ENCODE results near the gene LGR6.
"Not testable (repeated sequence)": the region's sequence is repeated elsewhere in the genome, so short reads cannot be mapped to it uniquely, and the experiment has no call there.

LGR6 gene

DNA sequence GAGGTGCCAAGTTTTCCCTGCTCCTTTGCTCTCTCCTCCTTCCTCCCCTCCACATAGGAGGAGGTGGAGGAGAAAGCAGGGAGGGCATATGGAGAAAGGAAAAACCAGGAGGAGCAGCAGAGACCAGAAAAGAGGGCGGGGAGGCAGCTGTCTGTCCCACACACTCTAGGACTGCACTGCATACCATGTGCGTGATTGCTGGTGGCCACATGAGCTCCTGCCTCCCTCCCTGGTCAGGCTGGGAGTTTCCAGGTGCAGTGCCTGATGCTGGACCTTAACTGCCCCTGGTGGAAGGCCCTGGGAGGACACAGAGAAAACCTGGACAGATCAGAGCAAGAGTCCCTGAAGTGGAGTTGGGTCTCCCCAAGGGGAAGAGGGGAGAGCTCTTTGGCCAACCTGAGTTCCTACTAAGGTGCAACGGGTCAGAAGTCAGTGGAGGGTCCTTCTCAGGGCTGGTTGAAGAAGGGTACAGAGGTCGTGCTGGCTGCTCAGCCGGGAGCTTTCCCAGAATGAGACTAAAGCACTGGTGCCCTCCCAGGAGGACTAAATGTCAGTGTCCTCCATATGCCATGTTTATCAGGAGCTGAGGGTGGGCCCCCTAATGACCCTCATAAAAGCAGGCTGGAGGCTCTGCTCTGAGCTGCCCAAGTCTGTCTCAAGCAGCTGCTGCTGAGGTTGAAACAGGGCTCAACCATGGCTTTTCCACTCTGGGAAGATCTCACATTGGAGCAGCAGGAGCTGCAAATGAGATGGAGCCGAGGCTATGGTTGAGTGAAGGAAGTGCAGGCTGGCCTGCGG is 3.5 kb upstream of the LGR6 start:
- Histone ChIP-seq H3K4me3 (ENCODE audit: low read depth, low read length) (no peak overlapping the region), H3K9ac (ENCODE audit: low read depth, low read length) (no peak overlapping the region), H3K9me3 (ENCODE audit: control insufficient read depth, insufficient read depth, low read length) (no peaks in the 10 kb centered on the region), H3K27ac (ENCODE audit: low read depth, low read length) (peak overlapping the region; percentile 22), H3K4me1 (ENCODE audit: control insufficient read depth, insufficient read depth, low read length) (no peaks in the 10 kb centered on the region; the same call in 1 of the 2 replicates), H3K36me3 (ENCODE audit: control insufficient read depth, insufficient read depth, low read length) (no peaks in the 10 kb centered on the region), H3K27me3 (ENCODE audit: control insufficient read depth, insufficient read depth, low read length) (peaks cover 22% of the 10 kb centered on the region)

DNA sequence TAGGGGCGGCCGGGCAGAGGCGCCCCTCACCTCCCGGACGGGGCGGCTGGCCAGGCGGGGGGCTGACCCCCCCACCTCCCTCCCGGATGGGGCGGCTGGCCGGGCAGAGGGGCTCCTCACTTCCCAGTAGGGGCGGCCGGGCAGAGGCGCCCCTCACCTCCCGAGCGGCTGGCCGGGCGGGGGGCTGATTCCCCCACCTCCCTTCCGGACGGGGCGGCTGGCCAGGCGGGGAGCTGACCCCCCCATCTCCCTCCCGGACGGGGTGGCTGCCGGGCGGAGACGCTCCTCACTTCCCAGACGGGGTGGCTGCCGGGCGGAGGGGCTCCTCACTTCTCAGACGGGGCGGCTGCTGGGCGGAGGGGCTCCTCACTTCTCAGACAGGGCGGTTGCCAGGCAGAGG is 2.2 kb upstream of the LGR6 start:
- not testable (repeated sequence) for H3K4me3 ChIP-seq (ENCODE audit: low read depth, low read length); H3K9me3 ChIP-seq (ENCODE audit: control insufficient read depth, insufficient read depth, low read length); H3K9ac ChIP-seq (ENCODE audit: low read depth, low read length); H3K27ac ChIP-seq (ENCODE audit: low read depth, low read length); H3K36me3 ChIP-seq (ENCODE audit: control insufficient read depth, insufficient read depth, low read length); H3K4me1 ChIP-seq (ENCODE audit: control insufficient read depth, insufficient read depth, low read length)
- H3K27me3 ChIP-seq (ENCODE audit: control insufficient read depth, insufficient read depth, low read length) = peaks cover 25% of the 10 kb centered on the region

DNA sequence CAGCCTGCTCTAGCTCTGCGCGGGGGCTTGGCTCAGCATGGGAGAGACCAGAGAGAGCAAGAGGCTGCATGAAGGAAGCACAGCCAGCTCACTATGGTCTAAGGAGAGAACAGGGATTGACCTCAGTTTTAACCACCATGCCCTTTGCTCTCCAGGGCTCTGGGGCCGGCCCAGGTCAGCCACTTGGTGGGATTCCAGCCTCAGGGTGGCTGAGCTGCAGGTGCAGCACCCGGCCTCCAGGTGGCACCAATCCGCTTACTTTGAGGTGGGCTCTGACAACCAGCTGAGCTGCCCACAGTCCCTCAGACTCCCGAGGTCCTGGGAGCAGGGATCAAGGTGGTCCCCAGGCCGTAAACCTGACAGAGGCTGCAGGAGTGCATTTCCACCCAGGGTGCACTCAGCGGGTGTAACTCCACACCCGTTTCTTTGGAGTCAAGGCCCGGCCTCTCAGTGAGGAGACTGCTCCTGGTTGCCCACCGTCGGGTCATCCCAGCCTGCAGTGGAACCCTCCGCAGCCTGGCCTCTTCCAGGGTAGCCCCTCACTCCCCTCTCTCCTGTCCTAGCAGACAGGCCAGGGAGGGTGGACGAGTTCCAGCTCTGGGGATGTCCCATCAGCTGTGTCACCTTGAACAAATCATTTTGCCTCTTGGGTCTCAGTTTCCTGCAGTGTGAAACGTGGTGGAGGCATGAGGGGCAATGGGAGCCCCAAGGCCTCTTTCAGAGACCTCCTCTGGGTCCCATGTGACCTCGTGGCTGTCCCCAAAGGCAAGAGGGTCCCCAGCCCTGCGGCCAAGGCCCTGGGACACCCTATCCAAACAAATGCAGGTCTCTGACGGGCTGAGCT is 607 bp upstream of the LGR6 start:
- Histone ChIP-seq H3K9ac (ENCODE audit: low read depth, low read length) (no peak overlapping the region), H3K36me3 (ENCODE audit: control insufficient read depth, insufficient read depth, low read length) (no peaks in the 10 kb centered on the region), H3K4me3 (ENCODE audit: low read depth, low read length) (peak overlapping the region; percentile 55), H3K4me1 (ENCODE audit: control insufficient read depth, insufficient read depth, low read length) (no peaks in the 10 kb centered on the region; the same call in 1 of the 2 replicates), H3K27ac (ENCODE audit: low read depth, low read length) (no peak overlapping the region), H3K9me3 (ENCODE audit: control insufficient read depth, insufficient read depth, low read length) (no peaks in the 10 kb centered on the region), H3K27me3 (ENCODE audit: control insufficient read depth, insufficient read depth, low read length) (peaks cover 25% of the 10 kb centered on the region)

DNA sequence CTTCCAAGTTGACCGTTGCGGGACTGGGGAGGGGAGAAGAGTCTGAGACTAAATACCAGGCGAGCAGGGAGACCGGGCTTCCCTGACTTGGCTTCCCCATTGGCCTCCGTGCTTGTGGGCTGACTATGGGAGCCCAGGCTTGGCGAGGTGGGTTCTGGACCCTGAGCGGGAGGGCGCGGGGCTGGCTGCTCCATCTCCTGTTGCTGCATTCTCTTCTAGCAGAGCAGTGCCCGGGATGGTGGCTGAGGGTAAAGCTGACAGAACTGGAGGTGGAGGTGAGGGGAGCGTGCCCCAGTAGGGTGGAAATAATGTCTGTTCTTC is 689 bp downstream of the LGR6 start:
- H3K9me3 ChIP-seq (ENCODE audit: control insufficient read depth, insufficient read depth, low read length) = no peaks in the 10 kb centered on the region
- no peak overlapping the region for H3K27ac ChIP-seq (ENCODE audit: low read depth, low read length)
- H3K4me3 ChIP-seq (ENCODE audit: low read depth, low read length) = peak overlapping the region; percentile 55; the same call in 1 of the 2 replicates
- peaks cover 25% of the 10 kb centered on the region for H3K27me3 ChIP-seq (ENCODE audit: control insufficient read depth, insufficient read depth, low read length)
- no peaks in the 10 kb centered on the region for H3K36me3 ChIP-seq (ENCODE audit: control insufficient read depth, insufficient read depth, low read length)
- H3K9ac ChIP-seq (ENCODE audit: low read depth, low read length) = no peak overlapping the region
- H3K4me1 ChIP-seq (ENCODE audit: control insufficient read depth, insufficient read depth, low read length) = no peaks in the 10 kb centered on the region; the same call in 1 of the 2 replicates

DNA sequence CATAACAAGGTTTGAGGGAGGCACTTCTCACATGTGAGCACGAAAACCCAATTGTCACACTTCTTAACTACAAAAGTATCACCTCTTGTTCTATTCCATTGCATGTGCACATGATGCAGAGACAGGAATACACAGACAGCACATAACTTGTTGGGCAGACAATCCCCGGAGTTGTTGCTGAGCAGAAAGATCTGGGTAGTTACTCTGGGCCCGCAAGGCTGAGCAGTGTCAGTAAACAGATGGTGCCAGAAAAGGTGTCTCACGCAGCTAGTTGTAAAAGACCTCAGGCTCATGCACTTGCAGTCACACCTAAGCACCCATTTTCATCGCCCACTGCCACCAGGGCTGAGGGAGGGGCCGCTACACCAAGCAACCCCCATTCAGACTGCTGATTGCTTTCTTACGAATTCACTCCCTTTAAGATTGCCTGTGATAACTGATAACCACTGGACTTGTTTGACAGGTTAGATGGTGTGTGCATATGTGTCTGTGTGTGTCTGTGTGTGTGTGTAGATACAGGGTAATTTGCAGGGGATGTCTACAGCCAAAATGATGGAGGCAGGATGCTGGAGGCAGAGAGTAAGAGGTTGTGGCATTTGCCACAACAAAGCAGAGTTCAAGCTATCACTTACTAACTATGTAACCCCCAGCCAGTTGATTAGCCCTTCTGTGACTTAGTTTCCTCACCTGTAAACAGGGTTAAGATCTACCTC is 4.2 kb downstream of the LGR6 start:
- H3K4me1 ChIP-seq (ENCODE audit: control insufficient read depth, insufficient read depth, low read length) = peaks cover 3% of the 10 kb centered on the region; the same call in 1 of the 2 replicates
- no peak overlapping the region for H3K9ac ChIP-seq (ENCODE audit: low read depth, low read length)
- no peak overlapping the region for H3K4me3 ChIP-seq (ENCODE audit: low read depth, low read length)
- H3K27ac ChIP-seq (ENCODE audit: low read depth, low read length) = no peak overlapping the region
- H3K36me3 ChIP-seq (ENCODE audit: control insufficient read depth, insufficient read depth, low read length) = no peaks in the 10 kb centered on the region
- H3K9me3 ChIP-seq (ENCODE audit: control insufficient read depth, insufficient read depth, low read length) = no peaks in the 10 kb centered on the region
- H3K27me3 ChIP-seq (ENCODE audit: control insufficient read depth, insufficient read depth, low read length) = peaks cover 25% of the 10 kb centered on the region

DNA sequence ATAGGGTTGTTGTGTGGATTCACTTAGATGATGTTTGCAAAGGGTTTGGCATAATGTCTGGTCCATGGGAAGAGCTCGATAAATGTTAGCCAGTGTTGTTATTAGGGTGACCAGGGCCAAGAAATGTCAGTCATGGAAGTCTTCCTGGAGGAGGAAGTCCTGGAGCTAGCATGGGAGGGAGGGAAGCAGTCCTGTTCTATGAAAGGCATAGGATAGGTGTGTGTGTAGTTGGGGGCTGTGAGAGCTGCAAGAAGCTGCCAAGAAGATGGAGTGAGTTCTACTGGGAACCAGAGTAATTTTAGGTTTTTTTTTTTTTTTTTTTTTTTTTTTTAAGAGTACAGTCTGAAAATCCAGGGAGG is 4.7 kb downstream of the LGR6 start:
- no peak overlapping the region for H3K4me3 ChIP-seq (ENCODE audit: low read depth, low read length)
- H3K4me1 ChIP-seq (ENCODE audit: control insufficient read depth, insufficient read depth, low read length) = 0 out of 2 replicates have a peak, but pooled peaks cover 3% of the 10 kb centered on the region
- H3K36me3 ChIP-seq (ENCODE audit: control insufficient read depth, insufficient read depth, low read length) = no peaks in the 10 kb centered on the region
- H3K27me3 ChIP-seq (ENCODE audit: control insufficient read depth, insufficient read depth, low read length) = peaks cover 20% of the 10 kb centered on the region
- H3K27ac ChIP-seq (ENCODE audit: low read depth, low read length) = no peak overlapping the region
- H3K9ac ChIP-seq (ENCODE audit: low read depth, low read length) = no peak overlapping the region
- H3K9me3 ChIP-seq (ENCODE audit: control insufficient read depth, insufficient read depth, low read length) = no peaks in the 10 kb centered on the region

DNA sequence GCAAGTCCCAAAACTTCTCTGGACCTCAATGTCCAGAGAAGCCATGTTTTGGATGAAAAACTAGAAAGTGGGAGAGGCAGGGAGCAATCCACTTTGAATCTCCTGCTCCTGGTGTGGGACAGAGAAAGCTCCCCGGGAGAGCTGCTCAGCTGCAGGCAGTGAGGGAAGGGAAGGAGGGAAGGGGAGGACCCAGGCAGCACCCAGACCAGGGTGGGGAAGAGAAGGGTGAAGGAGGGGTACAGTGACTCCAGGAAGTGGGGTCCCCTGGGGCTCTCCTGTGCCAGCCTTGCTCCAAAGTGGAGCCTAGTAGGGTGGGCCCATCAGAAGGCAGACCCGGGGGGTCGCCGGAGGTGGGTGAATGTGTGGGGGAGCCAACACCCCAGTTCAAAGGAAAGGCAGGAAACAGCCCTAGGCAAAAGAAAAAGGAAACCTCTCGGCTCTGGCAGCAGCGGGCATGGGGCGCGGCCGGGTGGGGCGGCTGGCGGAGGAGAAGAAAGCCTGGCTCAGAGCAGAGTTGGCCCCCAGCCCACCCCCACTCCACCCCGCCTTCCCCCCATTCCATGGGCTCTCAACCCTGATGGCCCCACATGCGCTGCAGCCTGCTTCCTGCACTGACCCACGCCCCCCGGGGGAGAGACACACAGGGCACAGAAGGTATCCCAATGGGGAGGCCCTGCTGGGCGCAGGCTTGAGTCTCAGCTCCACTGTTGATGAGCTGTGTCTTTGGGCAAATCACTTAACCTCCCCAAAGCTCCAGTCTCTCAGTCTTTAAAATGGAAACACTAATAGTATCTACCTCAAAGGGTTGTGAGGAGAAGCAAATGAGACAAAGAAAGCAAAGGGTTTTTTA is 5.7 kb downstream of the LGR6 start:
- Histone ChIP-seq H3K9ac (ENCODE audit: low read depth, low read length) (no peak overlapping the region), H3K4me3 (ENCODE audit: low read depth, low read length) (no peak overlapping the region), H3K27me3 (ENCODE audit: control insufficient read depth, insufficient read depth, low read length) (peaks cover 11% of the 10 kb centered on the region), H3K4me1 (ENCODE audit: control insufficient read depth, insufficient read depth, low read length) (0 out of 2 replicates have a peak, but pooled peaks cover 3% of the 10 kb centered on the region), H3K36me3 (ENCODE audit: control insufficient read depth, insufficient read depth, low read length) (no peaks in the 10 kb centered on the region), H3K9me3 (ENCODE audit: control insufficient read depth, insufficient read depth, low read length) (no peaks in the 10 kb centered on the region), H3K27ac (ENCODE audit: low read depth, low read length) (no peak overlapping the region)

DNA sequence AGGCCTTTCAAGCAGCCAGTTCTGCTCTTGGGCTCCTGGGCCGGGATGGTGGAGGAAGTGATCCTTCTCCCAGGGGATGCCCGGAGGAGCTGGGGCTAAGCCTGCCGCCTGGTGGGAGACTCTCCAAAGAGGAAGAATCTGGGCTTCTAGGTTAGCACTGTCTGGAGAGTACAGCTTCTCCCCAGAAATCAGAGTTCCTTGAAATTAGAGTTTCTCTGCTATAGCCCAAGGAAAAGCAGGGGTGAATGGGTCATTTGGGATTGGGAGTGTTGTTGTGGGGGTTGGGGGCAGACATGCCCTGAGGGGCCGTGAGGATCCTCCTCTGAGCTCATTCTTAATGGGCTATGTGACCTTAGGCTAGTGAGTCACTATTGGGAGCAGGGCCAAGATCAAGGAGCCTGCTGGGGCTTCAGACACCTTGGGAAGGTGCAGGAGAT is 6.5 kb downstream of the LGR6 start:
- Histone ChIP-seq H3K4me3 (ENCODE audit: low read depth, low read length) (no peak overlapping the region), H3K9ac (ENCODE audit: low read depth, low read length) (no peak overlapping the region), H3K36me3 (ENCODE audit: control insufficient read depth, insufficient read depth, low read length) (no peaks in the 10 kb centered on the region), H3K4me1 (ENCODE audit: control insufficient read depth, insufficient read depth, low read length) (0 out of 2 replicates have a peak, but pooled peaks cover 3% of the 10 kb centered on the region), H3K27ac (ENCODE audit: low read depth, low read length) (no peak overlapping the region), H3K27me3 (ENCODE audit: control insufficient read depth, insufficient read depth, low read length) (peaks cover 3% of the 10 kb centered on the region), H3K9me3 (ENCODE audit: control insufficient read depth, insufficient read depth, low read length) (no peaks in the 10 kb centered on the region)

DNA sequence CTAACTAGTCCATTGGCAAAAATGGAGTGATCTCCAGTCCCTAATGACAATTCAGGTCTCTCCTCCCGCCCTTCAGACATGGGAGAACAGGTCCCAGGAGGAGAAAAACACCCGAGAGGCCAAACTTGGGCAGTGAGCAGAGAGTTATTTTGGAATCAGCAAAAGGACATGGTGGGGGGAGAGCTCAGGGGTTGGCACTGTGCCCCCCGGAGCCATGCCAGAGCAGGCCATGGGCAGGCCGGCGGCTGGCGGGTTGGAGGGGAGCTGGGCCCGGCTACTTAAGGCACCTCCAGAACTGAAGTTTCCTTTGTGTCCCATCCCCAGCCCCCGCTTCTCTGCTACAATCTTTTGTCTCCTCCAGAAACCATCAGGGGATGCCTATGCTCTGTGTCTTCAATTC is 7.1 kb downstream of the LGR6 start:
- Histone ChIP-seq H3K9me3 (ENCODE audit: control insufficient read depth, insufficient read depth, low read length) (no peaks in the 10 kb centered on the region; the same call in 1 of the 2 replicates), H3K4me1 (ENCODE audit: control insufficient read depth, insufficient read depth, low read length) (0 out of 2 replicates have a peak, but pooled peaks cover 3% of the 10 kb centered on the region), H3K9ac (ENCODE audit: low read depth, low read length) (no peak overlapping the region), H3K36me3 (ENCODE audit: control insufficient read depth, insufficient read depth, low read length) (no peaks in the 10 kb centered on the region), H3K27me3 (ENCODE audit: control insufficient read depth, insufficient read depth, low read length) (no peaks in the 10 kb centered on the region; the same call in 1 of the 2 replicates), H3K27ac (ENCODE audit: low read depth, low read length) (no peak overlapping the region), H3K4me3 (ENCODE audit: low read depth, low read length) (no peak overlapping the region)

DNA sequence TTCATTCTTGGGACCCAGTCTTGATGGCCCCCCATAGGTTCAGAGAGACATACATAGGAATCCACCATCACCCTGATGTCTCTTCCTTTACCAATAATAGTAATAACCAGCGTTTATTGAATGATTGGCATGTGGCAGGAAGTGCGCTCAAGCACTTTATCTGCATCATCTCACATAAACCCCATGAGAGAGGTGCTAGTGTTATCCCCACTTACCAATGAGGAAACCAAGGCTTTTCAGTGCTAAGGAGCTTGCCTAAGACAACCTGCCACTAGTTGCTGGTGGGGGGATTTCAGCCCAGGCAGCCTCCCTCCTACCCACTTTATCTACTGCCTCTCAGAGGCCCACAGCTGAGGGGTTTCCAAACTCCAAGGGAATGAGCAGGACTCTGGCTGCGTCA is 7.7 kb downstream of the LGR6 start:
- Histone ChIP-seq H3K4me3 (ENCODE audit: low read depth, low read length) (no peak overlapping the region), H3K27ac (ENCODE audit: low read depth, low read length) (no peak overlapping the region), H3K9ac (ENCODE audit: low read depth, low read length) (no peak overlapping the region), H3K4me1 (ENCODE audit: control insufficient read depth, insufficient read depth, low read length) (0 out of 2 replicates have a peak, but pooled peaks cover 3% of the 10 kb centered on the region), H3K27me3 (ENCODE audit: control insufficient read depth, insufficient read depth, low read length) (no peaks in the 10 kb centered on the region), H3K9me3 (ENCODE audit: control insufficient read depth, insufficient read depth, low read length) (no peaks in the 10 kb centered on the region; the same call in 1 of the 2 replicates), H3K36me3 (ENCODE audit: control insufficient read depth, insufficient read depth, low read length) (no peaks in the 10 kb centered on the region)
